Smooth muscle cell of the coronary artery (primary cell): Measurements from ENCODE around the gene JOSD1. TPM values are rescaled to one million over a fixed set of nuclear protein-coding genes. Genes with fewer than 3 reads are reported as not detected.

Experiments
- total RNA-seq: library from RNA; depleted of rRNA; stranded (reverse); fragments of >200 nt; gene quantifications from 2 replicates; pipeline ENCODE4 v1.2.3, GENCODE V29; 2014; ENCODE audit warnings: low replicate concordance

The JOSD1 gene
- 31.1 and 54.8 TPM in 2 replicates for total RNA-seq

GRCh38 chr22:38700789-38701628 lies at the start of gene JOSD1:
Gene JOSD1, minus strand, starts transcription at chr22:38700943. Its CDS starts 956 bp downstream, at chr22:38699987.

GRCh38 chr22:38705235-38706100 lies 4.7 kb upstream of the JOSD1 start, which contains the start of gene GTPBP1:
Gene GTPBP1, plus strand, starts transcription at chr22:38705944. Its CDS starts 12 bp downstream, at chr22:38705956.

GRCh38 chr22:38681582-38682335 lies 19.0 kb downstream of the JOSD1 start, which contains the start of gene TOMM22:
Gene TOMM22, plus strand, starts transcription at chr22:38681957. Its CDS starts 22 bp downstream, at chr22:38681979.

GRCh38 chr22:38656256-38657044 lies 44.3 kb downstream of the JOSD1 start, which contains the start of the genes CBY1 and FAM227A:
Gene CBY1, plus strand, starts transcription at chr22:38656638. Its CDS starts 11,417 bp downstream, at chr22:38668055.
Gene FAM227A, minus strand, starts transcription at chr22:38656392. Its CDS starts 6,224 bp downstream, at chr22:38650168.

Other genes with a start within 250 kb of the JOSD1 start
- under 0.01 TPM in 1 of 2 replicates, not detected in the other for gene KCNJ4, start 245.7 kb downstream of the JOSD1 start, total RNA-seq
- gene KDELR3, start 232.8 kb downstream of the JOSD1 start, total RNA-seq = 37.0 and 121 TPM in 2 replicates
- 217 and 451 TPM in 2 replicates for gene DDX17, start 194.6 kb downstream of the JOSD1 start, total RNA-seq
- 1.1 and 3.3 TPM in 2 replicates for gene DMC1, start 130.8 kb downstream of the JOSD1 start, total RNA-seq
- 0.75 and 2.2 TPM in 2 replicates for gene FAM227A, start 44.6 kb downstream of the JOSD1 start, total RNA-seq
- 16.1 and 26.8 TPM in 2 replicates for gene CBY1, start 44.3 kb downstream of the JOSD1 start, total RNA-seq
- 48.3 and 75.0 TPM in 2 replicates for gene TOMM22, start 19.0 kb downstream of the JOSD1 start, total RNA-seq
- 34.4 and 54.5 TPM in 2 replicates for gene GTPBP1, start 5.0 kb upstream of the JOSD1 start, total RNA-seq
- gene SUN2, start 55.1 kb upstream of the JOSD1 start, total RNA-seq = 41.9 and 65.1 TPM in 2 replicates
- 12.4 and 19.4 TPM in 2 replicates for gene DNAL4, start 93.2 kb upstream of the JOSD1 start, total RNA-seq
- 0.60 and 2.0 TPM in 2 replicates for gene NPTXR, start 143.1 kb upstream of the JOSD1 start, total RNA-seq
- 22.2 and 24.6 TPM in 2 replicates for gene CBX6, start 171.3 kb upstream of the JOSD1 start, total RNA-seq